HepG2 (cell line): ENCODE data around the gene GCH1. TPM values are rescaled to one million over a fixed set of nuclear protein-coding genes. Genes with fewer than 3 reads are reported as not detected.

ENCODE experiments used
- ATF4 ChIP-seq, 2 experiments: fragments of 450-650 bp in 1 of 2; sonication (generic) in 1 of 2; formaldehyde crosslinking; IDR thresholded peaks; 2 replicates each; pipeline versions ENCODE4 v1.5.0 to v1.8.0; 2020 to 2022; ENCODE audit warnings: mild to moderate bottlenecking in 1 of 2, missing genetic modification reagents in 1 of 2
- ELF3 ChIP-seq: IDR thresholded peaks from 2 replicates; pipeline ENCODE4 v1.6.1; 2016; ENCODE audit warnings: missing genetic modification reagents, missing compliant biosample characterization
- KIAA2018 ChIP-seq: sonication (generic); formaldehyde crosslinking; IDR thresholded peaks from 2 replicates; pipeline ENCODE4 v1.5.0; 2020; ENCODE audit warnings: mild to moderate bottlenecking, missing genetic modification reagents, borderline replicate concordance
- LCORL ChIP-seq, 2 experiments: fragments of 450-650 bp in 1 of 2; sonication (generic) in 1 of 2; formaldehyde crosslinking in 1 of 2; IDR thresholded peaks; 2 replicates each; pipeline versions ENCODE4 v1.5.0 to v1.6.1; 2017 to 2020; ENCODE audit warnings: antibody characterized with exemption in 1 of 2, missing genetic modification reagents in 1 of 2
- ONECUT2 ChIP-seq: sonication (generic); formaldehyde crosslinking; IDR thresholded peaks from 2 replicates; pipeline ENCODE4 v1.4.0; 2020; ENCODE audit warnings: missing genetic modification reagents
- PRDM4 ChIP-seq: sonication (generic); formaldehyde crosslinking; IDR thresholded peaks from 2 replicates; pipeline ENCODE4 v1.9.0; 2021; ENCODE audit warnings: missing genetic modification reagents, borderline replicate concordance
- RXRB ChIP-seq: IDR thresholded peaks from 2 replicates; pipeline ENCODE4 v1.6.1; 2016; ENCODE audit warnings: borderline replicate concordance, missing genetic modification reagents, missing compliant biosample characterization
- YY1 ChIP-seq: IDR thresholded peaks from 2 replicates; pipeline ENCODE4 v1.6.1; 2011; ENCODE audit warnings: low read length, low read depth, moderate library complexity, mild to moderate bottlenecking; ENCODE audit not compliant: insufficient read depth, insufficient replicate concordance
- ZNF660 ChIP-seq: sonication (generic); formaldehyde crosslinking; IDR thresholded peaks from 2 replicates; pipeline ENCODE4 v1.5.1; 2020; ENCODE audit warnings: mild to moderate bottlenecking, low read depth, missing genetic modification reagents, borderline replicate concordance
- ZNF674 ChIP-seq: sonication (generic); formaldehyde crosslinking; IDR thresholded peaks from 2 replicates; pipeline ENCODE4 v1.5.0; 2020; ENCODE audit warnings: low read depth, mild to moderate bottlenecking, missing genetic modification reagents
- ZNF782 ChIP-seq: sonication (generic); formaldehyde crosslinking; IDR thresholded peaks from 2 replicates; pipeline ENCODE4 v1.4.0; 2020; ENCODE audit warnings: missing genetic modification reagents, mild to moderate bottlenecking, borderline replicate concordance
- polyA plus RNA-seq, 8 experiments: library from polyadenylated mRNA; depleted of rRNA in 3 of 8; stranded (reverse) in 7 of 8; unstranded in 1 of 8; fragments of >200 nt; fragmentation: Illumina TruSeq in 4 of 8; extraction: Trizol in 4 of 8; gene quantifications; 2 replicates each; pipeline versions ENCODE4 v1.2.1 to v1.2.3, GENCODE V29; 2011 to 2016; ENCODE audit warnings: low read depth in 4 of 8, missing spikeins in 1 of 8, mixed read lengths in 1 of 8; ENCODE audit not compliant: insufficient read depth in 1 of 8
- total RNA-seq, 5 experiments: library from RNA; depleted of rRNA; stranded (reverse); fragments of >200 nt; fragmentation: Illumina TruSeq; extraction: Trizol; gene quantifications; 2 replicates each; pipeline ENCODE4 v1.2.3, GENCODE V29; 2016; ENCODE audit warnings: low read depth in 1 of 5
- TF ChIP-seq, protein P1 (sequence below): IDR thresholded peaks from 2 replicates; pipeline ENCODE4 v1.6.1; 2016
- TF ChIP-seq, protein P2 (sequence below): sonication (generic); formaldehyde crosslinking; IDR thresholded peaks from 2 replicates; pipeline ENCODE4 v1.4.0; 2020; ENCODE audit warnings: low read depth, mild to moderate bottlenecking, missing genetic modification reagents

The GCH1 gene
- total and polyA plus RNA-seq, 2 of the 13 experiments (the other 11 are each of a cell fraction or from before 2014, with no cell fraction given) = 15.0 to 25.2 TPM

DNA sequence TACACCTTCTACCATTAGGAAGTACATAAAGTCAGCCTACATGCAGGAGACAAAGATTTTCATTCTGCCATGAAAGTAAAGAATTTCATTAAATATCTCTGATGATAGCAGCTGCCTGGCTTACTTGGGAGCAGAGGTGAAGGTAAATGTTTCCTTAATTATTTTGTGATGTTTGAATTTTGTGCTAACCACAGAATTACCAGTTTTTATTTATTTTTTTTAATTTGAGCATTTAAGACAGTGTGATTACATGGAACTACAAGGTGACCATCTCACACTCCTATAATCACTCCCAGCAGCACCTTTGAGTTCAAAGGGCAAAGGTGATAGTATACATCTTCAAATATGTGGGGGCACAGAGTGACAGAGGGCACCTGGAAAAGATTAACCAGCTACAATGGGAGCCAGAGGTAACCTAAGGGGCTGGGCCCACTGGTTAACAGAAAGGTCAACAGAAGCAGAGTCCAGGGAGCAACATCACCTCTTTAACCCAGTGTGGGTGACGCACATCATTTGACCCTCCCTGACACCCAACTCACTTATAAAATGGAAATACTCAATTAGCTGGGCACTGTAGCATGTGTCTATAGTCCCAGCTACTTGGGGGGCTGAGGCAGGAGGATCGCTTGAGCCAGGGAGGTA, 65.0 kb downstream of the GCH1 start (continued):
- no peak for TF ChIP-seq KIAA2018 (CRISPR knock-in tag)
- peak; percentile 95 for TF ChIP-seq RXRB (CRISPR knock-in tag)
- TF ChIP-seq, protein P1, sequence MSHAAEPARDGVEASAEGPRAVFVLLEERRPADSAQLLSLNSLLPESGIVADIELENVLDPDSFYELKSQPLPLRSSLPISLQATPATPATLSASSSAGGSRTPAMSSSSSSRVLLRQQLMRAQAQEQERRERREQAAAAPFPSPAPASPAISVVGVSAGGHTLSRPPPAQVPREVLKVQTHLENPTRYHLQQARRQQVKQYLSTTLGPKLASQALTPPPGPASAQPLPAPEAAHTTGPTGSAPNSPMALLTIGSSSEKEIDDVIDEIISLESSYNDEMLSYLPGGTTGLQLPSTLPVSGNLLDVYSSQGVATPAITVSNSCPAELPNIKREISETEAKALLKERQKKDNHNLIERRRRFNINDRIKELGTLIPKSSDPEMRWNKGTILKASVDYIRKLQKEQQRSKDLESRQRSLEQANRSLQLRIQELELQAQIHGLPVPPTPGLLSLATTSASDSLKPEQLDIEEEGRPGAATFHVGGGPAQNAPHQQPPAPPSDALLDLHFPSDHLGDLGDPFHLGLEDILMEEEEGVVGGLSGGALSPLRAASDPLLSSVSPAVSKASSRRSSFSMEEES = peak; percentile 54; the same call in 1 of the 2 replicates
- no peak for TF ChIP-seq YY1
- no peak for TF ChIP-seq PRDM4 (CRISPR knock-in tag)
- no peak for TF ChIP-seq ZNF660 (CRISPR knock-in tag)
- peak in 1 of 2 experiments; percentile 63; a peak in 1 of 4 replicates for TF ChIP-seq ATF4 (CRISPR knock-in tag; IDR thresholded peaks at IDR 0.05)
- TF ChIP-seq, protein P2, sequence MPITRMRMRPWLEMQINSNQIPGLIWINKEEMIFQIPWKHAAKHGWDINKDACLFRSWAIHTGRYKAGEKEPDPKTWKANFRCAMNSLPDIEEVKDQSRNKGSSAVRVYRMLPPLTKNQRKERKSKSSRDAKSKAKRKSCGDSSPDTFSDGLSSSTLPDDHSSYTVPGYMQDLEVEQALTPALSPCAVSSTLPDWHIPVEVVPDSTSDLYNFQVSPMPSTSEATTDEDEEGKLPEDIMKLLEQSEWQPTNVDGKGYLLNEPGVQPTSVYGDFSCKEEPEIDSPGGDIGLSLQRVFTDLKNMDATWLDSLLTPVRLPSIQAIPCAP = no peak
- TF ChIP-seq ZNF782 (CRISPR knock-in tag) = no peak; the same call in 1 of the 2 replicates
- peak; percentile 52; the same call in 1 of the 2 replicates for TF ChIP-seq ELF3
- TF ChIP-seq ZNF674 (CRISPR knock-in tag) = no peak
- TF ChIP-seq LCORL (IDR thresholded peaks at IDR 0.05) = no peak
- TF ChIP-seq LCORL (CRISPR knock-in tag; IDR thresholded peaks at IDR 0.05) = peak; percentile 77; the same call in 1 of the 2 replicates
- TF ChIP-seq ONECUT2 (CRISPR knock-in tag) = no peak; the same call in 1 of the 2 replicates
